OCI-LY3 (cell line): ENCODE data around the gene ENPP1.
A peak's percentile ranks its signal among the peaks of the same experiment; 100 is the strongest.

Experiments
- H2AFZ ChIP-seq: fragments of 200-600, 300-600 bp; shearing (Covaris generic); 2 replicates; pipeline ENCODE4 v1.6.0; 2014; ENCODE audit warnings: antibody characterized with exemption, low read depth, low read length
- H3K27ac ChIP-seq: fragments of 200-600, 300-600 bp; sonication (generic); 2 replicates; pipeline ENCODE4 v1.5.1; 2014; ENCODE audit warnings: mild to moderate bottlenecking, low read length, moderate library complexity, mixed read lengths
- H3K27me3 ChIP-seq: fragments of 200-600, 300-600 bp; sonication (generic); 2 replicates; pipeline ENCODE4 v1.6.1; 2014; ENCODE audit warnings: low read depth, low read length, mixed read lengths
- H3K36me3 ChIP-seq: fragments of 200-600, 300-600 bp; sonication (generic); replicated peaks from 2 replicates; pipeline ENCODE3; 2014; ENCODE audit warnings: low read depth, low read length, mixed read lengths
- H3K4me1 ChIP-seq: fragments of 300-600, 200-600 bp; sonication (generic); 2 replicates; pipeline ENCODE4 v1.6.1; 2014; ENCODE audit warnings: low read length, mixed read lengths
- H3K4me2 ChIP-seq: fragments of 200-600, 300-600 bp; sonication (generic); 2 replicates; pipeline ENCODE4 v1.6.1; 2014; ENCODE audit warnings: low read length, mixed read lengths
- H3K4me3 ChIP-seq: fragments of 300-600, 200-600 bp; sonication (generic); 2 replicates; pipeline ENCODE4 v1.5.1; 2014; ENCODE audit warnings: antibody characterized with exemption, mild to moderate bottlenecking, low read length, moderate library complexity
- H3K79me2 ChIP-seq: fragments of 300-600, 200-600 bp; shearing (Covaris generic); 2 replicates; pipeline ENCODE4 v1.6.1; 2014; ENCODE audit warnings: mild to moderate bottlenecking, low read length, mixed read lengths
- H3K9ac ChIP-seq: fragments of 300-600, 200-600 bp; shearing (Covaris generic); 2 replicates; pipeline ENCODE4 v1.6.0; 2014; ENCODE audit warnings: mild to moderate bottlenecking, low read length, moderate library complexity
- H3K9me3 ChIP-seq: fragments of 200-600, 300-600 bp; shearing (Covaris generic); 2 replicates; pipeline ENCODE4 v1.6.1; 2014; ENCODE audit warnings: low read length, mixed read lengths; ENCODE audit not compliant: insufficient read depth
- H4K20me1 ChIP-seq: fragments of 200-600, 300-600 bp; sonication (generic); 2 replicates; pipeline ENCODE4 v1.6.1; 2016; ENCODE audit warnings: low read length, mixed read lengths; ENCODE audit not compliant: insufficient read depth
- EZH2phosphoT487 ChIP-seq: fragments of 200-600 bp; shearing (Covaris generic); IDR thresholded peaks from 2 replicates; pipeline ENCODE4 v1.6.1; 2018; ENCODE audit warnings: antibody characterized with exemption, mixed run types, low read depth
- TF ChIP-seq, protein P1 (sequence below): fragments of 200-600, 300-600 bp; sonication (generic); IDR thresholded peaks from 2 replicates; pipeline ENCODE4 v1.5.1; 2014; ENCODE audit warnings: antibody characterized with exemption, low read length, low read depth

The ENPP1 gene

GRCh38 chr6:131803007-131803769, 4.6 kb upstream of the ENPP1 start:
- H3K27ac ChIP-seq, result no peak overlapping the region
- no peak overlapping the region for H3K4me3 ChIP-seq
- no peak overlapping the region for H3K9ac ChIP-seq
- no peaks in the 10 kb centered on the region for H3K79me2 ChIP-seq
- no peak for TF ChIP-seq EZH2phosphoT487
- TF ChIP-seq, protein P1, sequence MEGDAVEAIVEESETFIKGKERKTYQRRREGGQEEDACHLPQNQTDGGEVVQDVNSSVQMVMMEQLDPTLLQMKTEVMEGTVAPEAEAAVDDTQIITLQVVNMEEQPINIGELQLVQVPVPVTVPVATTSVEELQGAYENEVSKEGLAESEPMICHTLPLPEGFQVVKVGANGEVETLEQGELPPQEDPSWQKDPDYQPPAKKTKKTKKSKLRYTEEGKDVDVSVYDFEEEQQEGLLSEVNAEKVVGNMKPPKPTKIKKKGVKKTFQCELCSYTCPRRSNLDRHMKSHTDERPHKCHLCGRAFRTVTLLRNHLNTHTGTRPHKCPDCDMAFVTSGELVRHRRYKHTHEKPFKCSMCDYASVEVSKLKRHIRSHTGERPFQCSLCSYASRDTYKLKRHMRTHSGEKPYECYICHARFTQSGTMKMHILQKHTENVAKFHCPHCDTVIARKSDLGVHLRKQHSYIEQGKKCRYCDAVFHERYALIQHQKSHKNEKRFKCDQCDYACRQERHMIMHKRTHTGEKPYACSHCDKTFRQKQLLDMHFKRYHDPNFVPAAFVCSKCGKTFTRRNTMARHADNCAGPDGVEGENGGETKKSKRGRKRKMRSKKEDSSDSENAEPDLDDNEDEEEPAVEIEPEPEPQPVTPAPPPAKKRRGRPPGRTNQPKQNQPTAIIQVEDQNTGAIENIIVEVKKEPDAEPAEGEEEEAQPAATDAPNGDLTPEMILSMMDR, result no peak
- peaks cover 18% of the 10 kb centered on the region for H3K27me3 ChIP-seq
- H3K9me3 ChIP-seq, result no peaks in the 10 kb centered on the region
- H2AFZ ChIP-seq, result no peak overlapping the region
- H3K4me1 ChIP-seq, result no peaks in the 10 kb centered on the region
- H4K20me1 ChIP-seq, result no peaks in the 10 kb centered on the region
- H3K36me3 ChIP-seq, result no peaks in the 10 kb centered on the region
- no peak overlapping the region for H3K4me2 ChIP-seq

DNA sequence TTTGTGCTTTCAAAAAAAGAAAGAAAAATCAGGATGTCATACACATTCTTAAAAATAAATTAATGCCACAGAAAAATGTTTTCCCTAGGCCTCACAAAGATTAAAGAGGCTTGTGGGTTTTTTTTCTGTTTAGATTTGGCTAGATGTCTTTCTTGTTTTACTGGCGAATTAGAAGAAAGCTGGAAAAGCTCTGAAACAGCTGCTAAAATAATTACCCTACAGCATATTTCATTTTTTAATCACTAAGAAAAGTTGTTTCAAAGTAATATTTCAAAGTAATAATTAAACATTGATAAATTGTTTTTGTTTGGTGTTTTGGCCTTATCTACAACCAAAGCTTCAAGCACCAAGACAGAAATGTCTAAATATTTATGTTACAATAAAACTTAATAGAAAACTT, 3.7 kb upstream of the ENPP1 start:
- Histone ChIP-seq H3K79me2 (no peaks in the 10 kb centered on the region), H4K20me1 (no peaks in the 10 kb centered on the region), H3K36me3 (no peaks in the 10 kb centered on the region), H3K27ac (no peak overlapping the region), H3K4me1 (no peaks in the 10 kb centered on the region), H2AFZ (no peak overlapping the region), H3K4me3 (no peak overlapping the region), H3K27me3 (peaks cover 25% of the 10 kb centered on the region), H3K9me3 (no peaks in the 10 kb centered on the region), H3K9ac (no peak overlapping the region), H3K4me2 (no peak overlapping the region)
- TF ChIP-seq, protein P1, result no peak
- no peak for TF ChIP-seq EZH2phosphoT487

- no peaks in the 10 kb centered on the region for H3K79me2 ChIP-seq
- TF ChIP-seq, protein P1, result no peak
- no peak for TF ChIP-seq EZH2phosphoT487
- peaks cover 28% of the 10 kb centered on the region for H3K27me3 ChIP-seq
- peak overlapping the region; percentile 53; the same call in 1 of the 2 replicates for H2AFZ ChIP-seq
- peak overlapping the region; percentile 90 for H3K4me2 ChIP-seq
- H3K4me1 ChIP-seq, result 0 out of 2 replicates have a peak, but pooled peaks cover 4% of the 10 kb centered on the region
- H3K9me3 ChIP-seq, result no peaks in the 10 kb centered on the region
- H3K27ac ChIP-seq, result no peak overlapping the region
- peak overlapping the region; percentile 32; the same call in 1 of the 2 replicates for H3K9ac ChIP-seq
- peak overlapping the region; percentile 85 for H3K4me3 ChIP-seq
- H3K36me3 ChIP-seq, result no peaks in the 10 kb centered on the region
- H4K20me1 ChIP-seq, result no peaks in the 10 kb centered on the region
These were observed 538 bp upstream of the ENPP1 start for GRCh38 chr6:131807321-131807643.

- no peaks in the 10 kb centered on the region for H3K79me2 ChIP-seq
- TF ChIP-seq, protein P1, result no peak
- TF ChIP-seq EZH2phosphoT487, result no peak
- 0 out of 2 replicates have a peak, but pooled peaks cover 4% of the 10 kb centered on the region for H3K4me1 ChIP-seq
- no peak overlapping the region for H3K27ac ChIP-seq
- H3K36me3 ChIP-seq, result no peaks in the 10 kb centered on the region
- peak overlapping the region; percentile 75 for H3K4me3 ChIP-seq
- H2AFZ ChIP-seq, result peak overlapping the region; percentile 21; the same call in 1 of the 2 replicates
- H3K9me3 ChIP-seq, result no peaks in the 10 kb centered on the region
- 0 out of 2 replicates have a peak overlapping the region, but pooled peaks have one; percentile 24 for H3K9ac ChIP-seq
- peaks cover 28% of the 10 kb centered on the region for H3K27me3 ChIP-seq
- no peaks in the 10 kb centered on the region for H4K20me1 ChIP-seq
- H3K4me2 ChIP-seq, result peak overlapping the region; percentile 79
These were observed 845 bp downstream of the ENPP1 start for GRCh38 chr6:131808460-131809269.
